DMS 273 treated with DMSO at 0.1 percent for 48 hours (cell line): ENCODE measurements around the gene CEP57L1.

ENCODE experiments used
- DNase-seq: peaks from one replicate; lab custom pipeline; 2025; lab: John Stamatoyannopoulos, UW

CEP57L1 gene

GRCh38 chr6:109095036-109095834 is at the start of gene CEP57L1:
CEP57L1 (plus strand) TSS chr6:109095507; CDS start chr6:109145222, 49,715 bp downstream.
- peak; percentile 96 for DNase-seq

- DNase-seq: no peak
Measured at GRCh38 chr6:109048176-109048575, 47.1 kb upstream of the CEP57L1 start.

- DNase-seq: no peak
Measured at GRCh38 chr6:109048670-109049415, 46.5 kb upstream of the CEP57L1 start.

- peak; percentile 39 for DNase-seq
Measured at GRCh38 chr6:109050012-109050411, 45.3 kb upstream of the CEP57L1 start.

GRCh38 chr6:109050447-109051102 is 44.7 kb upstream of the CEP57L1 start:
- DNase-seq: no peak

GRCh38 chr6:109051301-109052017 is 43.8 kb upstream of the CEP57L1 start:
- no peak for DNase-seq

GRCh38 chr6:109052018-109052651 is 43.2 kb upstream of the CEP57L1 start:
- no peak for DNase-seq

GRCh38 chr6:109052852-109053251 is 42.5 kb upstream of the CEP57L1 start:
- DNase-seq: no peak

- no peak for DNase-seq
Measured at GRCh38 chr6:109053336-109053735, 42.0 kb upstream of the CEP57L1 start.

- DNase-seq: no peak
Measured at GRCh38 chr6:109055771-109056235, 39.5 kb upstream of the CEP57L1 start.

- DNase-seq: no peak
Measured at GRCh38 chr6:109056661-109057060, 38.6 kb upstream of the CEP57L1 start.

- no peak for DNase-seq
Measured at GRCh38 chr6:109058620-109059019, 36.7 kb upstream of the CEP57L1 start.

- no peak for DNase-seq
Measured at GRCh38 chr6:109059153-109059552, 36.2 kb upstream of the CEP57L1 start.

- no peak for DNase-seq
Measured at GRCh38 chr6:109059571-109060021, 35.7 kb upstream of the CEP57L1 start.

GRCh38 chr6:109060571-109060970 is 34.7 kb upstream of the CEP57L1 start:
- DNase-seq: no peak

GRCh38 chr6:109062216-109062615 is 33.1 kb upstream of the CEP57L1 start:
- no peak for DNase-seq

- DNase-seq: no peak
Measured at GRCh38 chr6:109062767-109063352, 32.4 kb upstream of the CEP57L1 start.

- DNase-seq: no peak
Measured at GRCh38 chr6:109069746-109070145, 25.6 kb upstream of the CEP57L1 start.

GRCh38 chr6:109071125-109071917 is 24.0 kb upstream of the CEP57L1 start:
- DNase-seq: no peak
